BE2C (cell line): ENCODE results near the gene TMCC2.

Experiments used
- DNase-seq: peaks from one replicate; pipeline ENCODE4 v3.0.0-alpha.2; 2020
- H3K27me3 ChIP-seq: fragments of 250-450 bp; sonication (Bioruptor Pico); 2 replicates; pipeline ENCODE4 v1.5.1; 2020; ENCODE audit warnings: mild to moderate bottlenecking
- H3K36me3 ChIP-seq: fragments of 250-450 bp; sonication (Bioruptor Pico); 2 replicates; pipeline ENCODE4 v1.5.1; 2020; ENCODE audit warnings: mild to moderate bottlenecking
- H3K4me1 ChIP-seq: fragments of 250-450 bp; sonication (Bioruptor Pico); 2 replicates; pipeline ENCODE4 v1.5.1; 2020
- H3K4me3 ChIP-seq: 2 replicates; pipeline ENCODE4 v1.5.1; 2011; ENCODE audit warnings: low read depth, low read length
- H3K9me3 ChIP-seq: fragments of 250-450 bp; sonication (Bioruptor Pico); 2 replicates; pipeline ENCODE4 v1.5.1; 2020
- CTCF ChIP-seq: IDR thresholded peaks from 2 replicates; pipeline ENCODE4 v1.5.1; 2012; ENCODE audit warnings: mild to moderate bottlenecking, low read depth, low read length

The TMCC2 gene

GRCh38 chr1:205220421-205220820 lies 7.3 kb upstream of the TMCC2 start:
- no peaks in the 10 kb centered on the region for H3K27me3 ChIP-seq
- no peak overlapping the region for H3K4me3 ChIP-seq
- no peaks in the 10 kb centered on the region for H3K4me1 ChIP-seq
- DNase-seq, result no peak
- H3K9me3 ChIP-seq, result no peaks in the 10 kb centered on the region
- TF ChIP-seq CTCF, result no peak
- no peaks in the 10 kb centered on the region for H3K36me3 ChIP-seq

GRCh38 chr1:205224736-205225135 lies 3.0 kb upstream of the TMCC2 start:
- DNase-seq, result no peak
- no peak overlapping the region for H3K4me3 ChIP-seq
- peaks cover 3% of the 10 kb centered on the region; the same call in 1 of the 2 replicates for H3K4me1 ChIP-seq
- H3K9me3 ChIP-seq, result no peaks in the 10 kb centered on the region
- H3K27me3 ChIP-seq, result no peaks in the 10 kb centered on the region
- no peak for TF ChIP-seq CTCF
- H3K36me3 ChIP-seq, result no peaks in the 10 kb centered on the region

- H3K9me3 ChIP-seq, result no peaks in the 10 kb centered on the region
- TF ChIP-seq CTCF, result no peak
- H3K4me1 ChIP-seq, result peaks cover 3% of the 10 kb centered on the region; the same call in 1 of the 2 replicates
- no peaks in the 10 kb centered on the region for H3K27me3 ChIP-seq
- no peak for DNase-seq
- no peaks in the 10 kb centered on the region for H3K36me3 ChIP-seq
- H3K4me3 ChIP-seq, result no peak overlapping the region
Measured at GRCh38 chr1:205225901-205226765, 1.6 kb upstream of the TMCC2 start.

- Histone ChIP-seq H3K36me3 (no peaks in the 10 kb centered on the region), H3K4me3 (peak overlapping the region; percentile 67), H3K4me1 (peaks cover 3% of the 10 kb centered on the region; the same call in 1 of the 2 replicates), H3K27me3 (no peaks in the 10 kb centered on the region), H3K9me3 (no peaks in the 10 kb centered on the region)
- no peak for TF ChIP-seq CTCF
- DNase-seq, result no peak
Measured at GRCh38 chr1:205226868-205227583, 720 bp upstream of the TMCC2 start.

- H3K4me1 ChIP-seq, result peaks cover 3% of the 10 kb centered on the region; the same call in 1 of the 2 replicates
- no peaks in the 10 kb centered on the region for H3K9me3 ChIP-seq
- no peak for DNase-seq
- no peaks in the 10 kb centered on the region for H3K36me3 ChIP-seq
- no peaks in the 10 kb centered on the region for H3K27me3 ChIP-seq
- no peak for TF ChIP-seq CTCF
- peak overlapping the region; percentile 74 for H3K4me3 ChIP-seq
Measured at GRCh38 chr1:205228093-205228521, 361 bp downstream of the TMCC2 start.
